K562 (cell line): ENCODE results near the gene DLST.

Experiments
- AFF4 ChIP-seq: sonication (generic); formaldehyde crosslinking; IDR thresholded peaks from 2 replicates; pipeline ENCODE4 v1.8.0; 2023; ENCODE audit warnings: mild to moderate bottlenecking, missing genetic modification reagents
- CTCF ChIP-seq, 3 experiments: IDR thresholded peaks in 2 of 3; conservative IDR thresholded peaks in 1 of 3; 2 replicates each; pipeline ENCODE4 v1.5.1; 2011 to 2012; ENCODE audit warnings: low read length in 3 of 3, mild to moderate bottlenecking in 3 of 3, control low read depth in 2 of 3, improper control_type of control experiment in 1 of 3, inconsistent platforms in 1 of 3, low read depth in 1 of 3, mixed read lengths in 1 of 3, moderate library complexity in 1 of 3; ENCODE audit not compliant: insufficient read depth in 2 of 3
- E4F1 ChIP-seq: fragments of 250-450 bp; sonication (Bioruptor Pico); IDR thresholded peaks from 2 replicates; pipeline ENCODE4 v1.5.0; 2021; ENCODE audit warnings: mild to moderate bottlenecking, borderline replicate concordance
- EZH2 ChIP-seq: IDR thresholded peaks from 2 replicates; pipeline ENCODE4 v1.6.1; 2012; ENCODE audit warnings: low read depth, mild to moderate bottlenecking, inconsistent platforms, low read length, borderline replicate concordance
- FOSL1 ChIP-seq: fragments of 200-800 bp; sonication (Bioruptor generic); conservative IDR thresholded peaks from 2 replicates; pipeline ENCODE4 v1.6.1; 2016; ENCODE audit warnings: missing genetic modification characterization, missing compliant biosample characterization
- HMBOX1 ChIP-seq: sonication (generic); IDR thresholded peaks from 2 replicates; pipeline ENCODE4 v1.6.1; 2016
- HOMEZ ChIP-seq: fragments of 250-450 bp; sonication (Bioruptor Pico); IDR thresholded peaks from 2 replicates; pipeline ENCODE4 v1.4.0; 2020; ENCODE audit warnings: mild to moderate bottlenecking, moderate library complexity
- MEF2A ChIP-seq: IDR thresholded peaks from 2 replicates; pipeline ENCODE4 v1.6.1; 2011; ENCODE audit warnings: low read depth, mild to moderate bottlenecking, low read length, moderate library complexity; ENCODE audit not compliant: control insufficient read depth
- PHF21A ChIP-seq: fragments of 450-650 bp; IDR thresholded peaks from 2 replicates; pipeline ENCODE4 v1.6.1; 2017; ENCODE audit warnings: low read depth, borderline replicate concordance
- RREB1 ChIP-seq: fragments of 250-450 bp; sonication (Bioruptor Pico); IDR thresholded peaks from 2 replicates; pipeline ENCODE4 v1.4.0; 2020
- ZBTB1 ChIP-seq: sonication (generic); formaldehyde crosslinking; IDR thresholded peaks from 2 replicates; pipeline ENCODE4 v1.8.1; 2023; ENCODE audit warnings: missing genetic modification reagents, low read depth, mild to moderate bottlenecking, borderline replicate concordance
- ZFP36 ChIP-seq: fragments of 150-350 bp; IDR thresholded peaks from 2 replicates; pipeline ENCODE4 v1.6.1; 2018; ENCODE audit warnings: low read length, low read depth; ENCODE audit not compliant: partially characterized antibody
- ZNF780A ChIP-seq: fragments of 250-450 bp; sonication (Bioruptor Pico); IDR thresholded peaks from 2 replicates; pipeline ENCODE4 v1.5.0; 2021; ENCODE audit warnings: mild to moderate bottlenecking

GRCh38 chr14:74938531-74939495, 57.1 kb downstream of the DLST start:
- TF ChIP-seq EZH2, result no peak
- no peak for TF ChIP-seq E4F1 (CRISPR knock-in tag)
- TF ChIP-seq ZFP36, result no peak
- no peak for TF ChIP-seq CTCF (IDR thresholded peaks at IDR 0.05 in 2 of 3, conservative IDR thresholded peaks at IDR 0.05 in 1 of 3; ENCODE audit: insufficient read depth in 2 of 3, low read depth in 1 of 3, low read length in 3 of 3)
- no peak for TF ChIP-seq RREB1 (CRISPR knock-in tag)
- no peak for TF ChIP-seq HMBOX1
- TF ChIP-seq PHF21A, result no peak
- no peak for TF ChIP-seq MEF2A
- no peak for TF ChIP-seq ZBTB1 (CRISPR knock-in tag)
- no peak for TF ChIP-seq HOMEZ (CRISPR knock-in tag)
- no peak for TF ChIP-seq AFF4
- TF ChIP-seq FOSL1, result no peak
- no peak for TF ChIP-seq ZNF780A (CRISPR knock-in tag)
